ENCODE measurements around the gene SBSN.

SBSN gene

DNA sequence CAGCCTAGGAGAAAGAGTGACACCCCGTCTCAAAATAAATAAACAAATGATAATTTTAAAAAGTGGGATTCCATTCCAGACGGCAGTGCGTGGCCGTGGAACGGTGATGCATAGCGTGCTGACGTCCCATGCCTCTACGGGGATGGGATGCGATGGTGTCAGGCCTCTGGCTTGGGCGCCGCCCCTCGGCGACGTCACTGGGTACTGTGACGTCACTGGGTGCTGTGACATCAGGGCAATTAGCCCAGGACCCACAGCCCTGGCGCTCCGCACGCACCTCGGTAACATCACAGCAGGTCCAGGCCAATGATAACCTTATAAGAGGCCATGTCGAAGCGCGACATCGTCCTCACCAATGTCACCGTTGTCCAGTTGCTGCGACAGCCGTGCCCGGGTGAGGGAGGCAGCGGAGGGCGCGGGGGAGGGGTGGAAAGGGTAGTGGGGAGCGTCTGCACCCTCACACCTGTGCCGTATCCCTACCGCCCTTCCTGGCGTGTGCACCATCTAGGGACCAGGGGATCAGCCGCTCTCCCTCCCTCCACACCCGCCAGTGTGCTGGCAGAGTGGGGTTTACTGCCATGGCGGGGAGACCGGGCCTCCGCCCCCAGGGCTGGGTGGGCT is 5.2 kb upstream of the SBSN start, which contains the start of gene GAPDHS:
Gene GAPDHS, plus strand, starts transcription at position 256 of the 621 bp plus-strand sequence. Its CDS starts 72 bp downstream, at position 328.
- TF ChIP-seq TAF1 (IDR thresholded peaks at IDR 0.05; ENCODE audit: low read depth) (no peak), NFIC (IDR thresholded peaks at IDR 0.05) (no peak), CREB1 (IDR thresholded peaks at IDR 0.05; ENCODE audit: low read depth) (no peak), TCF12 (IDR thresholded peaks at IDR 0.05; ENCODE audit: low read depth) (no peak)
- TF ChIP-seq, protein P1, sequence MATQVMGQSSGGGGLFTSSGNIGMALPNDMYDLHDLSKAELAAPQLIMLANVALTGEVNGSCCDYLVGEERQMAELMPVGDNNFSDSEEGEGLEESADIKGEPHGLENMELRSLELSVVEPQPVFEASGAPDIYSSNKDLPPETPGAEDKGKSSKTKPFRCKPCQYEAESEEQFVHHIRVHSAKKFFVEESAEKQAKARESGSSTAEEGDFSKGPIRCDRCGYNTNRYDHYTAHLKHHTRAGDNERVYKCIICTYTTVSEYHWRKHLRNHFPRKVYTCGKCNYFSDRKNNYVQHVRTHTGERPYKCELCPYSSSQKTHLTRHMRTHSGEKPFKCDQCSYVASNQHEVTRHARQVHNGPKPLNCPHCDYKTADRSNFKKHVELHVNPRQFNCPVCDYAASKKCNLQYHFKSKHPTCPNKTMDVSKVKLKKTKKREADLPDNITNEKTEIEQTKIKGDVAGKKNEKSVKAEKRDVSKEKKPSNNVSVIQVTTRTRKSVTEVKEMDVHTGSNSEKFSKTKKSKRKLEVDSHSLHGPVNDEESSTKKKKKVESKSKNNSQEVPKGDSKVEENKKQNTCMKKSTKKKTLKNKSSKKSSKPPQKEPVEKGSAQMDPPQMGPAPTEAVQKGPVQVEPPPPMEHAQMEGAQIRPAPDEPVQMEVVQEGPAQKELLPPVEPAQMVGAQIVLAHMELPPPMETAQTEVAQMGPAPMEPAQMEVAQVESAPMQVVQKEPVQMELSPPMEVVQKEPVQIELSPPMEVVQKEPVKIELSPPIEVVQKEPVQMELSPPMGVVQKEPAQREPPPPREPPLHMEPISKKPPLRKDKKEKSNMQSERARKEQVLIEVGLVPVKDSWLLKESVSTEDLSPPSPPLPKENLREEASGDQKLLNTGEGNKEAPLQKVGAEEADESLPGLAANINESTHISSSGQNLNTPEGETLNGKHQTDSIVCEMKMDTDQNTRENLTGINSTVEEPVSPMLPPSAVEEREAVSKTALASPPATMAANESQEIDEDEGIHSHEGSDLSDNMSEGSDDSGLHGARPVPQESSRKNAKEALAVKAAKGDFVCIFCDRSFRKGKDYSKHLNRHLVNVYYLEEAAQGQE (IDR thresholded peaks at IDR 0.05; ENCODE audit: low read depth): no peak
- TF ChIP-seq, protein P2, sequence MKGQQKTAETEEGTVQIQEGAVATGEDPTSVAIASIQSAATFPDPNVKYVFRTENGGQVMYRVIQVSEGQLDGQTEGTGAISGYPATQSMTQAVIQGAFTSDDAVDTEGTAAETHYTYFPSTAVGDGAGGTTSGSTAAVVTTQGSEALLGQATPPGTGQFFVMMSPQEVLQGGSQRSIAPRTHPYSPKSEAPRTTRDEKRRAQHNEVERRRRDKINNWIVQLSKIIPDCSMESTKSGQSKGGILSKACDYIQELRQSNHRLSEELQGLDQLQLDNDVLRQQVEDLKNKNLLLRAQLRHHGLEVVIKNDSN (IDR thresholded peaks at IDR 0.05): no peak

DNA sequence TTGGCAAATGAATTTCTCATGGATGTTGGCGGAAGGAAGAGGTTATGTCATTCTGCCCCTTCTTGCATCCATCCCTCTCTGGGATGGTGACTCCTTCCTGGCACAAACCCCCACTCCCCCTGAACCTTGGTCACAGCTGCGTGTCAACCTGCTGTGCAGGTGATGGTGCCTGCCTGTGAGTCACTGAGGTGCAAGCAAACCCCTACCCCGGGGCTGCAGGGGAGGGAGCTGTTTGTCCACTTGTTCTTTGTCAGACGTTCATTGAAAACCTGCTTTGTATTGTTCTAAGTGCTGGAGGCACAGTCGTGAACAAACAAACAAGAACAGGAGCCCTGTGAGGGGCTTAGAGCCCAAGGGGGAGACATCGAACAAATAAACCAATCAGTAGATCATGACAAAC is 3.2 kb upstream of the SBSN start:
- no peak for TF ChIP-seq TEAD4 (IDR thresholded peaks at IDR 0.05)
- TF ChIP-seq RAD21 (IDR thresholded peaks at IDR 0.05; ENCODE audit: low read depth): no peak
- TF ChIP-seq, protein P1 (IDR thresholded peaks at IDR 0.05; ENCODE audit: low read depth): no peak
- TF ChIP-seq FOXM1 (IDR thresholded peaks at IDR 0.05; ENCODE audit: borderline replicate concordance, low read depth): no peak
- no peak for TF ChIP-seq EP300 (IDR thresholded peaks at IDR 0.05; ENCODE audit: borderline replicate concordance)
- TF ChIP-seq NFIC (IDR thresholded peaks at IDR 0.05): no peak
- TF ChIP-seq EGR1 (IDR thresholded peaks at IDR 0.05): no peak
- TF ChIP-seq, protein P2 (IDR thresholded peaks at IDR 0.05): no peak
- no peak for TF ChIP-seq TCF12 (IDR thresholded peaks at IDR 0.05; ENCODE audit: low read depth)
- TF ChIP-seq ZBTB7A (IDR thresholded peaks at IDR 0.05; ENCODE audit: low read depth): no peak
- TF ChIP-seq CEBPB (IDR thresholded peaks at IDR 0.05): no peak

DNA sequence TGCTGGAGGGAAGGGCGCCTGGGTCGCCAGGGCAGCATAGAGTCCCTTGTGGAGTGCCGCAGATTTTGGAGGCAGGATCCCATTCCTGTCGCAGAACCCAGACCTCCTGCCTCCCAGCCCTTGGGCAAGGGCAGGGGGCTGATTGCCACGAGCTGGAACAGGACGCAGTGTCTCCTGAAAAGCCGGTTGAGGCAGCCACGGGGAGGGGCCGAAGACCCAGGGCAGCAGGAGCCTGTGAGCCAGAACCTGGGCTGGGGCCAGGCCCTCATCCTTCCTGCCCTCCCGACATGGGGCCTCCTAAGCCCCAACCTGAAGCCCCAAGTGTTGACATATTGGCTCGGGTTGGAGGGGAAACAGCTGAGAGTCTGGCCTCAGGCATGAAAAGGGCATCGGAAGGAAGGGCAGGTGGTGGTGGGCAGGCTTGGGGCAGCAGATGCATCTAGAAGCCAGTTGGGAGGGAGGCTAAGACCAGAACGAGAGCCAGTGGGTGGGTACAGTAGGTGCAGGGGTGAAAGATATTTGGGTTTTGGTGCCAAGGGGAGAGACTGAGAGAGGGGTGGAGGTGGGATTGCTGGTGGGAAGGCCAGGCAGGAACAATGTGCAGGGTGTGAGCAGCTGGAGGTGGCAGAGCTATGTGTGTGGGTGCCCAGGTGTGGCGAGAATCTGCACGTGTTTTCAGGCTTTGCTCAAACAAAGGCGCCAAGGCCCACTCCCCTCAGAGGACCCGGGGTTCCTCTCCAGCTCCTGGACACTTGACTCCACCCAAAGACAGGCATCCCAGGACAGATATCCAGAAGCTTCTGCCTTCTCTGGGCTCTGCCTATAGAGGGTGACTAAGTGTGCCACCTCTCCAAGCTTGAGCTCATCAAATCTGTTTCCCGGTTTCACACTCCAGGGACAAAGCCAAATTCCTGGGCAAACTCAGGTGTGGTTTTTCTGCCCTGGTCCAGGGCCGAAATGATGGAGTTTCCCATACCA is 1.4 kb upstream of the SBSN start:
- no peak for TF ChIP-seq TAF1 (IDR thresholded peaks at IDR 0.05; ENCODE audit: low read depth)
- TF ChIP-seq, protein P2 (IDR thresholded peaks at IDR 0.05): no peak
- TF ChIP-seq, protein P1 (IDR thresholded peaks at IDR 0.05; ENCODE audit: low read depth): no peak
- no peak for TF ChIP-seq TEAD4 (IDR thresholded peaks at IDR 0.05)
- TF ChIP-seq TCF12 (IDR thresholded peaks at IDR 0.05; ENCODE audit: low read depth): no peak
- TF ChIP-seq RAD21 (IDR thresholded peaks at IDR 0.05; ENCODE audit: low read depth): no peak
- TF ChIP-seq EP300 (IDR thresholded peaks at IDR 0.05; ENCODE audit: borderline replicate concordance): no peak
- TF ChIP-seq EGR1 (IDR thresholded peaks at IDR 0.05): no peak
- no peak for TF ChIP-seq CREB1 (IDR thresholded peaks at IDR 0.05; ENCODE audit: low read depth)
- TF ChIP-seq FOXM1 (IDR thresholded peaks at IDR 0.05; ENCODE audit: borderline replicate concordance, low read depth): no peak
- no peak for TF ChIP-seq CEBPB (IDR thresholded peaks at IDR 0.05)
- TF ChIP-seq ZBTB7A (IDR thresholded peaks at IDR 0.05; ENCODE audit: low read depth): no peak
- TF ChIP-seq YY1 (IDR thresholded peaks at IDR 0.05; ENCODE audit: low read depth): no peak
- TF ChIP-seq, protein P3, sequence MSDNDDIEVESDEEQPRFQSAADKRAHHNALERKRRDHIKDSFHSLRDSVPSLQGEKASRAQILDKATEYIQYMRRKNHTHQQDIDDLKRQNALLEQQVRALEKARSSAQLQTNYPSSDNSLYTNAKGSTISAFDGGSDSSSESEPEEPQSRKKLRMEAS (IDR thresholded peaks at IDR 0.05): no peak
- no peak for TF ChIP-seq NFIC (IDR thresholded peaks at IDR 0.05)
